Measurements from ENCODE around the gene ASB2.
A peak's percentile ranks its signal among the peaks of the same experiment; 100 is the strongest.

ASB2 gene

GRCh38 chr14:93976477-93977057, at the start of gene ASB2:
ASB2 (minus strand) TSS chr14:93976570; CDS start chr14:93964539, 12,031 bp downstream.
- Histone ChIP-seq H2AFZ (ENCODE audit: low read depth, low read length) (no peak within 1 kb of the TSS), H3K27ac (ENCODE audit: low read length) (peak within 1 kb of the TSS; percentile 93), H3K36me3 (replicated peaks; ENCODE audit: low read depth, low read length) (peaks cover 10% of the 10 kb centered on the region), H3K4me3 (ENCODE audit: low read length) (peak within 1 kb of the TSS; percentile 61), H3K9me3 (ENCODE audit: insufficient read depth, low read length) (peaks cover 15% of the 10 kb centered on the region; the same call in 1 of the 2 replicates), H3K4me2 (ENCODE audit: low read length) (peak within 1 kb of the TSS; percentile 80), H3K9ac (ENCODE audit: low read length) (peak within 1 kb of the TSS; percentile 72), H4K20me1 (ENCODE audit: insufficient read depth, low read length) (no peaks in the 10 kb centered on the region), H3K27me3 (ENCODE audit: low read depth, low read length) (peaks cover 3% of the 10 kb centered on the region; the same call in 1 of the 2 replicates), H3K4me1 (ENCODE audit: low read length) (peaks cover 86% of the 10 kb centered on the region), H3K79me2 (ENCODE audit: low read length) (no peaks in the 10 kb centered on the region)
- TF ChIP-seq EZH2phosphoT487 (IDR thresholded peaks at IDR 0.05; ENCODE audit: low read depth) (no peak), CTCF (IDR thresholded peaks at IDR 0.05; ENCODE audit: low read depth, low read length) (no peak)

- H3K4me1 ChIP-seq (ENCODE audit: low read length) = no peaks in the 10 kb centered on the region
- H2AFZ ChIP-seq (ENCODE audit: low read depth, low read length) = peak overlapping the region; percentile 96
- TF ChIP-seq EZH2phosphoT487 (IDR thresholded peaks at IDR 0.05; ENCODE audit: low read depth) (no peak), CTCF (IDR thresholded peaks at IDR 0.05; ENCODE audit: low read depth, low read length) (no peak)
- H3K36me3 ChIP-seq (replicated peaks; ENCODE audit: low read depth, low read length) = no peaks in the 10 kb centered on the region
- H3K79me2 ChIP-seq (ENCODE audit: low read length) = no peaks in the 10 kb centered on the region
- no peaks in the 10 kb centered on the region for H3K9me3 ChIP-seq (ENCODE audit: insufficient read depth, low read length)
- no peak overlapping the region for H3K27ac ChIP-seq (ENCODE audit: low read length)
- H3K4me3 ChIP-seq (ENCODE audit: low read length) = peak overlapping the region; percentile 80
- H3K9ac ChIP-seq (ENCODE audit: low read length) = peak overlapping the region; percentile 12; the same call in 1 of the 2 replicates
- no peaks in the 10 kb centered on the region for H3K27me3 ChIP-seq (ENCODE audit: low read depth, low read length)
- H3K4me2 ChIP-seq (ENCODE audit: low read length) = peak overlapping the region; percentile 66
- H4K20me1 ChIP-seq (ENCODE audit: insufficient read depth, low read length) = no peaks in the 10 kb centered on the region
Observed at GRCh38 chr14:94025720-94026119, 49.4 kb upstream of the ASB2 start.

GRCh38 chr14:94024549-94024948, 48.2 kb upstream of the ASB2 start:
- no peak for TF ChIP-seq CTCF (IDR thresholded peaks at IDR 0.05; ENCODE audit: low read depth, low read length)
- no peak for TF ChIP-seq EZH2phosphoT487 (IDR thresholded peaks at IDR 0.05; ENCODE audit: low read depth)
- Histone ChIP-seq H3K4me1 (ENCODE audit: low read length) (no peaks in the 10 kb centered on the region), H3K79me2 (ENCODE audit: low read length) (no peaks in the 10 kb centered on the region), H4K20me1 (ENCODE audit: insufficient read depth, low read length) (no peaks in the 10 kb centered on the region), H3K9me3 (ENCODE audit: insufficient read depth, low read length) (no peaks in the 10 kb centered on the region), H3K27me3 (ENCODE audit: low read depth, low read length) (peaks cover 2% of the 10 kb centered on the region; the same call in 1 of the 2 replicates), H3K27ac (ENCODE audit: low read length) (no peak overlapping the region), H2AFZ (ENCODE audit: low read depth, low read length) (no peak overlapping the region), H3K4me3 (ENCODE audit: low read length) (no peak overlapping the region), H3K4me2 (ENCODE audit: low read length) (no peak overlapping the region), H3K9ac (ENCODE audit: low read length) (no peak overlapping the region), H3K36me3 (replicated peaks; ENCODE audit: low read depth, low read length) (no peaks in the 10 kb centered on the region)

DNA sequence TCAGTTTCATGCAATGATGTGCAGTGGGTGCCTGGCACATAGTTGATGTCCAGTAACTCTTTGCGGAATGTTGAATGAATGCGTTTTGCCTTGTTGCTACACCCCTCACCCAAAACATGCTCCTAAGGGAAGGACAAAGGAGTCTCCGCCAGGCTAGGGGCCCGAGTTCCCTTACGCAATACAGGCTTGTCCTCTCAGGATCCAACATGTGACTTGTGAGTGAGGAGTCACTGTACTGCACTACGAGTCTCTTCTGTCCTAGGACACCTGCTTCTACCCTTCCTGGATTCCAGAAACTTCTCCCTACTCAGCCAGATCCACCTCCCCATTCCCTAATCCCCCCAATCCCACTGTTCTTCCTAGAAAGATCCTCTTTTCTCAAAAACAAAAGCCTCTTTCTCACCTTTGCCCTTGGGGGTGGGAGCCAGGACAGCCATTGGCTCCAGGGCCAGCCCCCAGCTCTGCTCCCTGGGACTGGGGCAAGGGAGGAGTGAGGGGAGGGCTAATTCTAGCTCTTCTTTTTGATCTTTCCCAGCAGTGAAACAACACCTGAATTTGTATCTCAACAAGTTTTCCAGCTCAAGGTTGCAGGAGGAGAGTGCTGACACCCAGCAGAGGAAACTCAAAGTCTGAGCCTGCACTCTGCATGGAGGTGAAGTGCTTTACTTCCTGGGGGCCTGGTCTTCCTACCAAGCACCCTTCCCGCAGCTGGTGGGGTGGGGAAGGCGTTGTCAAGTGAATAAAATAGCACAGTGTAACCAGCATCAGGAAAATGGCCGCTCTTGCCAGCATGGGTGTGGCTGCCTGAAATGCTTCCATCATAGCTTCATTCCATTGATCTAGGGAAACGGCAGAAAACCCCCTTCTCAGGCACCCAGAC, 46.4 kb upstream of the ASB2 start:
- H3K27ac ChIP-seq (ENCODE audit: low read length) = no peak overlapping the region
- H2AFZ ChIP-seq (ENCODE audit: low read depth, low read length) = no peak overlapping the region
- H3K9ac ChIP-seq (ENCODE audit: low read length) = no peak overlapping the region
- no peaks in the 10 kb centered on the region for H3K79me2 ChIP-seq (ENCODE audit: low read length)
- no peaks in the 10 kb centered on the region for H4K20me1 ChIP-seq (ENCODE audit: insufficient read depth, low read length)
- peaks cover 11% of the 10 kb centered on the region; the same call in 1 of the 2 replicates for H3K27me3 ChIP-seq (ENCODE audit: low read depth, low read length)
- no peak overlapping the region for H3K4me3 ChIP-seq (ENCODE audit: low read length)
- TF ChIP-seq EZH2phosphoT487 (IDR thresholded peaks at IDR 0.05; ENCODE audit: low read depth) = no peak
- no peak for TF ChIP-seq CTCF (IDR thresholded peaks at IDR 0.05; ENCODE audit: low read depth, low read length)
- H3K9me3 ChIP-seq (ENCODE audit: insufficient read depth, low read length) = no peaks in the 10 kb centered on the region
- H3K4me2 ChIP-seq (ENCODE audit: low read length) = no peak overlapping the region
- no peaks in the 10 kb centered on the region for H3K4me1 ChIP-seq (ENCODE audit: low read length)
- no peaks in the 10 kb centered on the region for H3K36me3 ChIP-seq (replicated peaks; ENCODE audit: low read depth, low read length)
